NCI-H1417 (cell line): ENCODE measurements around the gene TSGA10.
A peak's percentile ranks its signal among the peaks of the same experiment; 100 is the strongest.
"Not testable (repeated sequence)": the region's sequence is repeated elsewhere in the genome, so short reads cannot be mapped to it uniquely, and the experiment has no call there.

Experiments used
- DNase-seq, 3 experiments: peaks; one replicate each; lab custom pipeline; 2025; lab: John Stamatoyannopoulos, UW

The TSGA10 gene, protein sequence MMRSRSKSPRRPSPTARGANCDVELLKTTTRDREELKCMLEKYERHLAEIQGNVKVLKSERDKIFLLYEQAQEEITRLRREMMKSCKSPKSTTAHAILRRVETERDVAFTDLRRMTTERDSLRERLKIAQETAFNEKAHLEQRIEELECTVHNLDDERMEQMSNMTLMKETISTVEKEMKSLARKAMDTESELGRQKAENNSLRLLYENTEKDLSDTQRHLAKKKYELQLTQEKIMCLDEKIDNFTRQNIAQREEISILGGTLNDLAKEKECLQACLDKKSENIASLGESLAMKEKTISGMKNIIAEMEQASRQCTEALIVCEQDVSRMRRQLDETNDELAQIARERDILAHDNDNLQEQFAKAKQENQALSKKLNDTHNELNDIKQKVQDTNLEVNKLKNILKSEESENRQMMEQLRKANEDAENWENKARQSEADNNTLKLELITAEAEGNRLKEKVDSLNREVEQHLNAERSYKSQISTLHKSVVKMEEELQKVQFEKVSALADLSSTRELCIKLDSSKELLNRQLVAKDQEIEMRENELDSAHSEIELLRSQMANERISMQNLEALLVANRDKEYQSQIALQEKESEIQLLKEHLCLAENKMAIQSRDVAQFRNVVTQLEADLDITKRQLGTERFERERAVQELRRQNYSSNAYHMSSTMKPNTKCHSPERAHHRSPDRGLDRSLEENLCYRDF

DNA sequence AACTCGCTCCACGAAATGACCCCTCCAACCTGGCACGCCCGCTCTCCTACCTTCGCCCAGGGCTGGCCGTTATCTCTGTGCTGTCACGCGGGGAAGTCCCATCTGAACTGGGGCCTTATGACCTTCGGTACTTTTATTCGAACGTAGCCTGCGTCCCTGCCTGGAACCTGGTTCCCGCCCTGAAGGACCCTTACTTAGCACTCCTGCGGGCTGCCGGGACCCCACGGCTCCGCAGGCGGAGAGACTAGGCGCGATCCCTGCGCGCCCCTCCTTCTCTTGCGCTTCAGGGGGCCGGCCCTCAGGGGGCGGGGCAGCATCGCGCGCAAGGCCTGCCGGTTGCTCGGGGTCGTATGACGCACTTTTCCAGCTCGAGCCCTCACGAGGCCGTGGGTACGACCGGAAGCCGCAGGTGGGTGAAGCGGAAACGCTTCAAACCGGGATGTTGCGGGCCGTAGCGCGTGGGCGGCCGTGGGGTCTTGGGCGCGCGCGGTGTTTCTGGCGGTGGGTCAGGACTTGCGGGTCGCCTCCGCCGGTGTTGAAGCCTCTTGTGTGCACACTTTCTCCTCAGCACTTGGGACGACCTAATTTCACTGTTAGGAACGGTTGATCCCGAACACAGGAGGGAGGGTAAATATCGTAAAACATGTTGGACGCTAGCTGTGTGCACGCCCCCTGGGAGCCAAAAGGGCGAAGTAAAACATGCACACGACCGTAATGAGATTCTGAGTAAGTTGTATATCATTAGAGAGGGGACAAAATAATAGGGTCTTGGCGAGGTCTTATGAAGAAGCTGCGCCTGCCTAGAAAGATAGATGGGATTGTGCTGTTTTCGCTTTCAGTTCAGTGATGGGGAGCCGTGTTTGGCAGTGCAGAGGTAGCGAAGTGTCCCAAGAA, at the start of gene TSGA10, which contains the start of gene LIPT1:
Gene TSGA10 (minus strand): TSS at position 300 of the 894 bp plus-strand sequence. CDS start 45,503 bp downstream, outside the sequence.
Gene LIPT1 (plus strand): TSS at position 325 of the 894 bp plus-strand sequence. CDS start 6,991 bp downstream, outside the sequence.
- peak; percentile 88 to 93 (median 90) for DNase-seq

DNA sequence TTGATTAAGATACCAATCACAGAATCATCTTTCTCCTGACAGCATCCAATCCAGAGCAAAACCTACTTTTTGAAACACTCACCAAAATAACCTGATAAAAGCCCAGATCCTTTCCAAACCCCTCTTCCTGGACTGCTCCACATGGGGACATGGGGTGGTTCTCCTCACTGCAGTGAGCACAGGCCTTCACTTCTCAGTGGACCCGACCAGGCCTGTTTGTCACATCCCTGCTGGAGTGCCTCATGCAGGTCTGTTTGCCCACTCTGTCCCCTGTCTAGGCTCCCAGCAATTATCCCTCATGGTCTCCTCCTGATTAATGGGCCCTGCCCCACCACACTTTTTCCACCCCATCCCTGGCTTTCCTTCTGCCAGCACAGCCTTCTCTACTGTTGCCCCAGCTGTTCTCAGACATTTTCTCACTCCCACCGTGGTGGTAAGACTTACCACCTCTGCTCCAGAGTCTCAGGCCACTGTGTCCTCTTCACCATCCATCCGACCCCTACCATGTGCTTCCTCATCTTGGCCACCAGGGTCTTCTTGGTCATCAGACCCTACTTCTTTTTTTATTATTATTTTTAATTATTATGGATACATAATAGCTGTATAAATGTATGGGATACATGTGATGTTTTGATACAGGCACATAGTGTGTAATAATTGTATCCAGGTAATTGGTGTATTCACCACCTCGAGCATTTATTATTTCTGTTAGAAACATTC, 47.4 kb upstream of the TSGA10 start:
- DNase-seq = no peak

DNA sequence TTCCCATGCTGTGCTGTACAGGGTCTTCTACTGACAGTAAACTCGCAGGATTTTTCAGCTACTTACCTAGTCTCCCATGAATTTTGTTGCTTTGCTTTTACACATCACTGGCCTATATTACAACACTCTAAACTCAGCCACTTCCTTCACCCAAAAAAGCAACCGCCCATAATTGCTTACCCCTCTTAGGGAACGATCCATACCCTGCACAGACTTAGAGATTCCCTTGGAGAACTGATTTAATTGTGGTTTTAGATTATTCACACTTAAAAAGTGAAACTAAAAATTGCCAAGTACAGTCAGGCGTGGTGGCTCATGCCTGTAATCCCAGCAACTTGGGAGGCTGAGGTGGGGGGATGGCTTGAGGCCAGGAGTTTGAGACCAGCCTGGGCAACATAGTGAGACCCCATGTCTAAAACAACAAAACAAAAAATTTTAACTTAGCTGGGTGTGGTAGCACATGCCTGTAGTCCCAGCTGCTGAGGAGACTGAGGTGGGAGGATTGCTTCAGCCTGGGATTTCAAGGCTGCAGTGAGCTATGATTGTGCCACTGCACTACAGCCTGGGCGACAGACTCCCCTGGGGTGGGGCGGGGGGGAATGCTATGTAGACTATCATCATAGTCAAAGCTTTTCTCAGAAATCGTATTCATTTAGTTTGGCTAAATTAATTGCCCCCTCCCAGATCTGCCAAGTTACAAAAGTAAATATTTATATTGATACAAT, 45.5 kb upstream of the TSGA10 start:
- DNase-seq = no peak

DNA sequence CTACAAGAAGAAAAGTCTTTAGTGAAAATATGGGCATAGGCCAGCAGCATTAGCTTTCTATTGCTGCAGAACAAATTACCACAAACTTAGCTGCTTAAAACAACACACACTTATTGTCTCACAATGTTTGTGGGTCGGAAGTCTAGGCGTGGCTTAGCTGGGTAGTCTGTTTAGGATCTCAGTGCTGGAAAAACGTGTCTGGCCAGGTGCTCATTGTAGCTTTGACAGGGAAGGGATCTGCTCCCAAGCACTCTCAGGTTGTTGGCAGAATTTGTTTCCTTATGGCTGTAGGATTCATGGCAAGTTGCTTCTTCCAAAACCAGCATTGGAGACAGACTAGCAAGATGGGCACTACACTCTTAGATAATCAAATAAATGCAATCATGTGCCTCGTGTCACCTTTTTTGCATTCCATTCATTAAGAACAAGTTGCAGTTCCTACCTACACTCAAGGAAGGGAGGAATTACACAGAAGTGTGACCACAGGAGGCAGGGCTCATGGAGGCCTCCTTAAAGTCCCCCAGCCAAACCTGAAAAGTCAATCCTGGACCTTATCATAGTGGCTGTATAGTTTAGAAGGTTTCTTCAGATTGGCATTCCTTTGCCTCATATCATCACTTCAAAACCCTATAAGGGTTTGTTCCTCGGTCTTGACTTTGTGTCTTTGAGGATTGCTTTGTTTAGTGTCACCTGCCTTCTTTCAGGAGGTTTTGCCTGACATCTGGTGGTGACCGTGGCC, 43.5 kb upstream of the TSGA10 start:
- no peak for DNase-seq

DNA sequence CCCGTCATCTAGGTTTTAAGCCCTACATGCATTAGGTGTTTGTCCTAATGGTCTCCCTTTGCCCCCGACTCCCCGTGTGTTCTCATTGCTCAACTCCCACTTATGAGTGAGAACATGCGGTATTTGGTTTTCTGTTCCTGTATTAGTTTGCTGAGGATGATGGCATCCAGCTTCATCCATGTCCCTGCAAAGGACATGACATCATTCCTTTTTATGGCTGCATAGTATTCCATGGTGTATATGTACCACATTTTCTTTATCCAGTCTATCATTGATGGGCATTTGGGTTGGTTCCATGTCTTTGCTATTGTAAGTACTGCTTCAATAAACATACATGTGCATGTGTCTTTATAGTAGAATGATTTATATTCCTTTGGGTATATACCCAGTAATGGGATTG, 37.6 kb upstream of the TSGA10 start:
- DNase-seq = not testable (repeated sequence)

DNA sequence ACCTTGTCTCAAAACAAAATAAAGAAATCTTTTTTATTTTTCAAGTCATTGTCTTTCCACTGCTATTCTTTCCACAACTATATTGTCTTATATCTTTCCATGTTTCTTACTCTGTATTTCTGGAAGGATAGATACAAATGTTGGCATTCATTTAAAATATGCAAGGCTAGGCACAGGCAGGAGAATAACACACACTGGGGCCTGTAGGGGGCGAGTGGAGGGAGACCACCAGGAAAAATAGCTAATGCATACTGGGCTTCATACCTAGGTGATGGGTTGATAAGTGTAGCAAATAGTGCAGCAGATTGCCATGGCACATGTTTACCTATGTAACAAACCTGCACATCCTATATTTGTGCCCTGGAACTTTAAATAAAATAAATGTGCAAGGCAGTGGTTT, 35.8 kb upstream of the TSGA10 start:
- no peak for DNase-seq

DNA sequence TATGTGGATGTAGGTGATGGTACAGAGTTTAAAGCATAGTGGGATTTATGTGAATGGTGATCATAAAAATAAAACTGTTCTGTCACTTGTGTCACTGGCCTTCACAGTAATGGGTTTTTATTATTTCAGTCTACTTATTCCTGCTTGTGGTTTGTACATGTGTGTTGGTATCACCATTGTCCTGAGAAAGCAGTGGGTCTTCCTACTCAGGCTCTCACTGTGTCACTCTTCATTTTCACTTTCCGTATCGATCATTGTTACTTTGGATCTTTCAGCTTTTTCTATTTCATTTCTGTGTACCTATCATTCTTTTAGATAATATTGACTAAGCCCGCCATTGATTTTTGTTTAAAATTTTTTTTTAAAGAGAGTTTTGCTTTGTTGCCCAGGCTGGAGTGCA, 33.6 kb upstream of the TSGA10 start:
- DNase-seq = no peak

DNA sequence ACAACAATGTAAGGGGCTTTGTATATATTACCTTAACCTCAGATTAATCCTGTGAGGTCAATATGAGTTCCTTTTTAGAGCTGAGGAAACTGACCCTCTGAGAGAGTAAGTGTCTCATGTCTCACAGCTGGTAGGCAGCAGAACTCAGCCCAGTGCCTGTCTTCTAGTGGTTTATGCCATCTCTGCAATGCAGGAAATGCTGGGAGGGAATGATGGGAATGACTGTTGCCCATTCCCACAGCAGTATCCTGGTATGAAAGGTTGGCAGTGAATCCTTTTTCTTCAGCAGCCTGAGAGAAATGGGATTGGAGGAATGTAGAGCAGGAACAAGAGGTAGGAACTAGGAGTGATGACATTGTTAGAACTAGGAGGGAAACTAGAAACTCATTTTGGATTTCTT, 32.3 kb upstream of the TSGA10 start:
- no peak for DNase-seq

DNA sequence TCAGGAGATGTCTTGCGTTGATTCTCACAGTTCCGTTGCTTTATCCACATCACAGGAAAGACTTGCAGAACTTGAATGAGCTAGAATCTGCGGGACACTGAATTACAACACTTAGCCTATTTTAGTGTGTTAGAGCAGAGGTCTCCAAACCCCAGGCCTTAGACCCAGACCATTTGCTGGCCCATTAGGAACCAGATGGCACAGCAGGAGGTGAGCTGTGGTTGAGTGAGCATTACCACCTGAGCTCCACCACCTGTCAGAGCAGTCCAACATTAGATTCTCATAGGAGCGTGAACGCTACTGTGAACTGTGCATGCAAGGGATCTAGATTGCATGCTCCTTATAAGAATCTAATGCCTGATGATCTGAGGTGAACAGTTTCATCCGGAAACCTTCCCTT, 30.1 kb upstream of the TSGA10 start:
- peak in 1 of 3 experiments; percentile 2 for DNase-seq

DNA sequence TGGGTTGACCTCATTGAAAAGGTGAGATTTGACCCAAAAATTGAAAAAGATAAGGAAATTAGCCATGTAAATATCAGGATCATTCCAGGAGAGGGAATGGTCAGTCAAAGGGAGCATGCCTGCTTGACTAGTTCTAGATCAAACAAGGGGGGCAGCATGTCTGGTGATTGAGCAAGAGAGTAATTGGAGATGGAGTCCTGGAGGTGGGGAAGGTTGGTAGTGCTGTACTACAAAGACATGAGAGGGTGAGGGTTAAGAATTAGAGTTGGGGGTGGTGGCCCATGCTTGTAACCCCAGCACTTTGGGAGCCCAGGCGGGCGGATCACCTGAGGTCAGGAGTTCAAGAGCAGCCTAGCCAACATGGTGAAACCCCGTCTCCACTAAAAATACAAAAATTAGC, 28.3 kb upstream of the TSGA10 start:
- no peak for DNase-seq

DNA sequence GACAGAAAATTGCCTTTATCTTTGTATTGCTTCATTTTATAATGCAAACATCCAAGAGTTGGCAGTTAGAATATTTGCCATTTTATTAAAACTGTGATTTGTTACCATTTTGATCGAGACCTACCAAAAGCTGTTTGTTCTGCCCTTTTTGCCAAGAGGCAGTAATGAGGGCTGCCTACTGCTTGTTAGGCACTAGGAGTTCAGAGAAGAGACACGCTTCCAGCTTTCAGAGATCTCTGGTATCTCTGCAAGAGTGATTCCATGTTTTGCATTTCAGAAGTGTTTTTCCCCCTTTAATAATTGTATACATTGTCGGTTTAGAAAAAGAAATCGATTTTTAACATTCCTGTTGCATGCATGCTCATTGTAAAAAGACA, 26.9 kb upstream of the TSGA10 start:
- peak in 1 of 3 experiments; percentile 49 for DNase-seq

DNA sequence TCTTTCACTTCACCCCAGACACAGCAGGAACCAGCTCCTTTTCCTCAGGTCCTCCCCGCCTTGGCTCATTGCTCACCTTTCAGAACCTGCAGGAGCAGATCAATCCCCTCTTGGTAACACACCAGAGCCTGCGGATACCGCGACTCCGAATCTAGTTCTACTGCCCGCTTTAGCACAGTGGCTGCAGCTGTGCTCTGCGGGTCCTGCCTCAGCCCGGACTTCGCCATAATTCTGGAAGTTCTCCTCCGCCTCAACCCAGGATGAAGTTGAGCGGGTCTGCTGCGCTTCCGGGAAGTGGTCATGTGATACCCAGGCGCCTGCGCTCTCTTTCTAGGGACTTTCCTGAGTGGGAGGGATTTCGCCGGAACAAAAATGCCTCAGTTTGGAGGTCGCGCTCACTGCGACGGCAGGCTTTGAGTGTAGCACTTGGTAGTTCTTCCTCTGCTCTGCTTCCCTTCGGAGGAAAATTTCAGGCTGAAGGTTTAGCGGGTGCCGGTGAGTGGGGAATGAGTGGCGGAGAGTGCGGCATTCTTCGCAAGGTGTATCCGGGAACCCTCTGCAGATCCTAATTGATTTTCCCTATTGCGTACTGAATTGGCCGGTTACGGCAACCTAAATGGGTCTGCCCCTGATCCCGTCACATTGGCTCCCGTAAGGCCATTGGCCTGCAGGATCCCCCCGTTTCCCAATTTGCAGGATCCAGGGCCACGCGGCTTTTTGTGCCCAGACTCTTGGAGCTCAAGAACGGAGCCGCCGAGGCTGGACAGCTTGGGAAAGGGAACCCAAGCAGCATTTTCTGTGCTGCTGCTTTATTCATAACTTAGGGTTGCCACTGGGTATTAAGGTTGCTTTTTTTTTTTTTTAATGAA, 26.2 kb upstream of the TSGA10 start, which contains the start of the genes MITD1 and MRPL30:
Gene MITD1 (minus strand): TSS at position 304 of the 869 bp plus-strand sequence. CDS start 77 bp downstream, at position 227.
Gene MRPL30 (plus strand): TSS at position 430 of the 869 bp plus-strand sequence. CDS start 5,020 bp downstream, outside the sequence.
- DNase-seq = peak; percentile 92 to 97 (median 96)

DNA sequence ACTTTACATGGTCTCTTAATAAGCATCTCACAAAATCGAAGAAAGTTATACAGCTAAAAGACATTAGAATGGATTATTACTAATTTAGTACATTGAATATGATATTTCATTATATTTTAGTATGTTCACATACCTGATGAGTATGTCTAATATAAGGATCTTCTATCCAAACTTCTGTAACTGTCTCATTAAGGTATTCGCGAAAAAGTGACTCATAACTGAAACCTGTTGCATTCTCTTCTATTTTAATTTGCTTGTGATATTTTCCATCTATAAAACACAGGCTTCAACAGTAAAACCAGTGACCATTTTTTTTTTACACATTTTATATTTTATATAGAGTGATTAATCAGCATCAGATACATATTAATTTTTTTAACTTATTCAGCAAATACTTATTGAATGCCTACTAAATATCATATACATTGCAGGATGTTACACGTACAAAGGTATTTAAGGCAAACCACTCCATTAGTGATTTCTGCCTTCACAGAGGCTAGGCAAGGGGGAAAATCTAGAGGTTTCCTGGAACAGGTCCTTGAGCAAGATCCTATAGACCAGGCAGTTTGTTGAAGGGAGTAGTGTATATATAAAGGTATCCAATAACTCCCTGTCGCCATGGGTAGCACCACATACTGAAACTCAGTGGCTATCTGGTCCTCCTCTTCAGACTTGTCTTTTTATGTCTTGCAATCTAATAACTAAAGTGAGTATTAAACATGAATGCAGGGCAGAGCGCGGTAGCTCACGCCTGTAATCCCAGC, 16.8 kb upstream of the TSGA10 start:
- no peak for DNase-seq

DNA sequence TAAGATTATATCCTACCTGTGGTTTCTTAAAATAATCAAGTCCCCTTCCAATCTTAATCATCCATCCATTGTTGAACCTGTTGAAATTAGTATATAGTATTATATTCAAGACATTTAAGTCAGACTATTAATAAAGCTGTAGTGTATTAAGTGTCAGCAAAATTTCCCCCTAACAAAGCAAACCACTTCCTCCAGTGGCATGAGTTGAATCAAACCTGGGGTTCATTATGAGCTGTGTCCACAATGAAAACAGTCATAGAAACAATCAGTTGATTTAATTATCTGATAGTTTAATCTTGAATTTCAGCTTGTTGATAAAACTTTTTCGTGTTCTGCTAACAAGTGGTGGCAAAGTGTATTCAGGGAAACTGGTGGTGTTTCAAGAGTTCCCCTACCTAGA, 14.8 kb upstream of the TSGA10 start:
- no peak for DNase-seq

DNA sequence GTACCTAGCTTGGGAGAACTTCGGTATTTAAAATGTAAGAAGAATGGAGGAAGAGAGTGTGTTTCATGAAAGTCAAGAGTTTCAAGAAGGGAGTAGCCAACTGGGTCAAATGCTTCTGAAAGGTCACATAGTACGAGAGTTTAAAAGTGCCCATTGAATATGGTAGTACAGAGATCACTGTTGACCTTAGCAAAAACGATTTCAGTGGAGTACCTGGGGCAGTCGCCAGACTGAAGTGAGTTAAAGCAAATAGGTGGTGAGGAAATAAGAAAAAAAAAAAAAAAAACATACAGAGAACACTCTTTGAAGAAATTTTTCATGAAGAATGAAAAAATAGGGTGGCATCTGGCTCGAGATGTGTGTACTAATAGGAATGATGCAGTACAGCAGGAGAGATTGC, 11.5 kb upstream of the TSGA10 start:
- DNase-seq = no peak

DNA sequence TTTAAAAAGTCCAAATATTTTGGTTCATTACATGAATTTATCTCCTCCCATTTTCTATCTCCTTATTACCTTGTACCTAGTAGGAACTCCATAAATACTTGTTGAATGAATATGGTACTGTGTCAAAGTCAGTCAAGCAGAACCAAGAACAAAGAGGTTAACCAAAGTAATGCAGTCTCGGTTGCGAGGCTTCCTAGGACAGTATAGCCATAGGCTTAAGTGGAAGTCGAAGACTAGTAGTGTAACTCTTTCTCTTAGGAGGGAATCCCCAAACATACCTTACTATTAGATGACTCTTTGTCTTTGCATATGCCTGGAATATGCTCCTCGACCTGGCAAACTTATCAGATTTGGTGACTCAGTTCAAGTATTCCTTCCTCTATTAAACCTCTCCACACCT, 4.9 kb upstream of the TSGA10 start:
- no peak for DNase-seq

DNA sequence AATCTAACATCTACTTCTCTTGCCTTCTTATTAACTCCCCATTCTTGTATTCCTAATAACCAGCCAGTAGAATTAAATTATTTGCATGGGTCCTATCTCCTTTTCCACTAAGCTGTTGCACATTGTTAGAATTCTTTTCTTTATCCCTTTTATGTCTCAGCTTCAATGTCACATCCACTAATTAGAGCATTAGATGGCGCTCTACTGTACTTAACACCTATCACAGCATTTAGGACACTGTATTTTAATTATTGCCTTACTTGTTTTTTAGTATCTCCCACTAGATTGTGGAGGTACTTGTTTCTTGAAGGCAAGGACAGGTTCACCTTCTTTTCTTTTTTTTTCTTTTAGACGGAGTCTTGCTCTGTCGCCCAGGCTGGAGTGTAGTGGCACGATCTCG, 3.9 kb upstream of the TSGA10 start:
- DNase-seq = no peak

DNA sequence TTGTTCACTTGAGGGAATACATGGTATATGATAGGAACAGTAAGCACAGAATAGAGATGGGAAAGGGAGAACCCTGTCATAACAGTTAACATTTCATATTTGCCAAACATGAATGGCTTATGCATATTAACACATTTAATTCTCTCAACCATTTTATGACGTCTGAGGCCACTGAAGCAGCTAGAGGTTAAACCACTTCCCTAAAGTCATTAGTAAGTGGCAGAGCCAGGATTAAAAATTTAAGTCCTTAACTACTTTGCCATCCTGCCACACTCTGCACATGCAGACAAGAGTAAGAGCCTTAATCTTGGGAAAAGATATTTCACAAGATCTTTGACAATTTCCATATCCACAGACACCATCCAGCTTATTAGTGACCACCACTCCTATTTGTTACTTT, 2.1 kb upstream of the TSGA10 start:
- DNase-seq = no peak
